ENCODE results near the gene PPARGC1A. TPM values are rescaled to one million over a fixed set of nuclear protein-coding genes. Genes with fewer than 3 reads are reported as not detected.

The PPARGC1A gene
- polyA plus RNA-seq (ENCODE audit: insufficient read length in 4 of 4): 10 to 100 TPM in 3 of 4 donors, 1 to 10 TPM in 1; 1.3 to 38.2 (median 28.0) TPM

DNA sequence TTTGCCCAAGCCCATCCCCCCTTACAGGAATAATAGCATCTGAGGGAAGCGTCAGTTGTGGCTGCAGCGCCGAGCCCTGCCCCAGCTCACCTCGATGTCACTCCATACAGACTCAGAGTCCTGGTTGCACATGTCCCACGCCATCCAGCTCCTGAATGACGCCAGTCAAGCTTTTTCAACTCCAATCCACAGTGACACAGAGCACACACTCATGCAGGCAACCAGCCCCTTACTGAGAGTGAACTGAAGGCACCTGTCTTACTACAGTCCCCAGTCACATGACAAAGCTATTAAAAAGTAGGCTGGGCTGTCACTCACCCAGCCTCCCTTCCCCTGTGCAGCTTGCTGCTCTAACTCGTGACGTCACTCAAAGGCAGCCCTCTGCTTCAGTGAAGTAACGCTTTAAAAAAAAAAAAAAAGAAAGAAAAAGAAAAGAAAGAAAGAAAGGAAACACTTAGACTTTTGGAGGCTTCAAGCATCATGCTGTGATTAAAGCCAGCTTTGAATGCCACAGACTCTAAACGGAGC, at the start of gene PPARGC1A:
Gene PPARGC1A (minus strand): TSS at position 234 of the 528 bp plus-strand sequence. CDS start 90 bp downstream, at position 144.
- DNase-seq (ENCODE audit: low read depth in 4 of 4, low spot score in 3 of 4): peak; percentile 61 to 78 (median 72)

- no peak for DNase-seq (ENCODE audit: low read depth in 4 of 4, low spot score in 3 of 4)
These were observed 48.9 kb upstream of the PPARGC1A start for GRCh38 chr4:23938796-23939195.

- DNase-seq (ENCODE audit: low read depth in 4 of 4, low spot score in 3 of 4): no peak
These were observed 47.3 kb upstream of the PPARGC1A start for GRCh38 chr4:23937173-23937572.

GRCh38 chr4:23934915-23935314, 45.1 kb upstream of the PPARGC1A start:
- DNase-seq (ENCODE audit: low read depth in 4 of 4, low spot score in 3 of 4): no peak

DNA sequence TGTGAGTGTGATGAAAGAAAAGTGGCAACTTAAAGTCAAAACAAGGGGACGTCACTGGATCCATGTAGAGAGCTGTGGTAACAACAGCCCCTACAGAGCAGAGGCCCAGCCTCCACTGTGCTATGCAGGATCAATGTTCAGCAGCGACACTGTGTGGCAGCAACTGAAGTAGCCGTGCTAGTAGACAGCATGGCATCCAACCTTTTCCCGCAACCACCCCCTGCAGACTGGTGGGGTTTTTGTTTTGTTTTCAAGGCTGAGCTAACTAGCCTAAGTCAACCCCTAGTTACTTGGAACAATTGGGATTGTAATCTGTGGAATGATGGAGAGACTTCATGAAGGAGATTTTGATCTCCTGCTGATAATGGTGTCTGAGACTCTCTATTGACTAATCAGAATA, 44.4 kb upstream of the PPARGC1A start:
- no peak for DNase-seq (ENCODE audit: low read depth in 4 of 4, low spot score in 3 of 4)

DNA sequence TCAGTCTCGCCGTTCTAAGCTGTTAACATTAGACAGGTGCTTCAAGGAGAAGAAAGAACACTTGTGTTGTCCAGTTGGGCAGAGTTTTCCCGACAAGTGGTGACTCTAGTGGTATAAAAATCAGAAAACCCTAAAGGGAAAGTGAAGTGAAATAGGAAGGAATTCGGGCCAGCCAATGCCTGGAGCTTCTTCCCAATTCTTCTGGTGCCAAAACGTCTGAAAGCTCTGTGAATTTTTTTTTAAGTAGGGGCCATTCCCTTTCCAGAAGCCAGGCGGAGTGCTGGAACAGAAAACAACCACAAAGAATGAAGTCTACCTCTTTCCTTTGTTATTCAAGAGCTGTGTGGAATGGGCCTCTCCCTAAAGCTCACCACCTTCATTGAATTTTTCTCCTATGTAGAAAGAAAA, 43.1 kb upstream of the PPARGC1A start:
- DNase-seq (ENCODE audit: low read depth in 4 of 4, low spot score in 3 of 4): no peak

DNA sequence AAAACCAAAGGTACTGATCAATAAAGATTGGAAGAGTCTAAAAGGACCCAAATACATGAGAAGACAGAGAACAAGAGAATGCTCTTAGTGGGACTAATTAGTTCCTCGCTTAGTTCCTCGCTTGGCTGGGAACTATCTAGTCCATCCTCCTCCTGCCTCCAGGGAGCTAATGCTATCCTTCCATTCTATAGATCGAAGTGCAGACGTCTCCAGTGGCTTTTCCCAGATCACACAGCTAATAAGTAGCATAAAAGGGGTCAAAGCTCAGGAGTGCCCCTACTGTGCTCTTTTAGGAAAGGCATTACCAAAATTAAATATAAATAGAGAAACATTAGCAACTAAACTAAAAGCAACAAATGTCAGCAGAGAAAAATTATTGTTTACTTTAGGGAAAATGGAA, 42.3 kb upstream of the PPARGC1A start:
- DNase-seq (ENCODE audit: low read depth in 4 of 4, low spot score in 3 of 4): no peak

DNA sequence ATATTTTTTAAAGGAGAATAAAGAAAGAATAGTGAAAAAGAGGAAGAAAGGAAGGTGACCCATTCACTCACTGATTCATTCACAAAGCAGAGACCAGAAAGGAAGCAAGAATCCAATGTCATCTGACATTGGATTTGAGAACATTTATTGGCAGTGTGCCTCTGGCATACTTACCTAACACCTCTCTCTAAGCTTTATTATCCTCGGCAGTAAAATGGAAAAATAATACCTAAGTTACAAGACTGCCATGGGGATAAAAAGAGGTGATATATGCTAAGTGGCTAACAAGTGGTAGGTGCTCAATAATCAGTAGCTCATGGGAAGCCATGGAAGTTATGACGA, 41.6 kb upstream of the PPARGC1A start:
- no peak for DNase-seq (ENCODE audit: low read depth in 4 of 4, low spot score in 3 of 4)

- DNase-seq (ENCODE audit: low read depth in 4 of 4, low spot score in 3 of 4): peak; percentile 20 to 52 (median 40)
These were observed 41.1 kb upstream of the PPARGC1A start for GRCh38 chr4:23930750-23931488.

- no peak for DNase-seq (ENCODE audit: low read depth in 4 of 4, low spot score in 3 of 4)
These were observed 39.4 kb upstream of the PPARGC1A start for GRCh38 chr4:23929248-23929647.

DNA sequence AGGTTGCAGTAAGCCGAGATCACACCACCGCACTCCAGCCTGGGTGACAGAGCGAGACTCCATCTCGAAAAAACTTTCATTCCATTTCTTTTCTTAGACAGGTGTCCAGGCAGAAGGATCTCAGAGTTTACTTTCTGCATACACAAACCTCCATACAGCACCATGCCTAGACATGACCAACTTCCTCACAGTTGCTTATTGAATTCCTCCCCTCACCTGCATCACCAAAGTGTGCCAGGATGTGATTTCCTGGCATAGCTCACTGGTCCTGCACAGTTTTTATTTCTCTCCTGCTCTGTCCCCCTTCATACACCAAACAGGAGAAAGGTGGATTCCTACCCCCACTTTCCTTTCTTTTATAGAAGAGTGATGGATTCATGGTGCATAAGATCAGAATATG, 34.7 kb upstream of the PPARGC1A start:
- DNase-seq (ENCODE audit: low read depth in 4 of 4, low spot score in 3 of 4): no peak

DNA sequence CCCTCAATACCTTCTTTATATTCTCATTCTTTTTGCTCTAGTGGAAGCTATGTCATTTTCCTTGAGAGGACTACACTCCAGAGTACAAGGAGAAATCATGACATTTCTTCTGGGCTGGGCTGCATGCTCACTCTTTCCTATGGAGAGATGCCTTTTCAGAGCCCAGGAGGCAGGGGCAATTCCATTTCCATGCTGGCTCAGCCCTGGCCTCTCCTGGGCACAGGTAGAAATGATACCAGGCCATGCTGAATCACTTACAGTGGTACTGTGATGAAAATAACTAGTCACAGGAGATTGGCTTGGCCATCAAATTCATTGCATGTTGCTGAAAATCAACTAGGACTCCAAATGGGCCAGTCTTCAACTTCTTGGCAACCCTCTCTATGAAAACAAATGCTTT, 34.0 kb upstream of the PPARGC1A start:
- DNase-seq (ENCODE audit: low read depth in 4 of 4, low spot score in 3 of 4): no peak

DNA sequence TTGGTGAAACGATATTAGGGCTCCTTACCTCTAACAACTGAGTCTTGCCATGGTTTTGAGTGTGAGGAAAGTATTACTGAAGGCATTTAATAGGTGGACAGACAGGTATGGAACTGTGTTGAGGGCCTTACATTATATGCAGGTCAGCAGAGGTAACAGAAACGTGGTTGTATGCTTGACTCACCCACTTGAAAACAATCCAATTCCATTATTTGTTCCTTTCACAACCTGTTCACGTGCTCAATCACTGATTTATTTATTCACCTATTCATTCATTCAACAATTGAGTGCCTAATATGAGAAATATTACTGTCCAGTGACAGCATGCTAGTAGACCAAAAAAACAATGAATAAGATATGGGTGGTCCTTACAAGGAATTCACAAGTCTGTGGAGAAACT, 33.3 kb upstream of the PPARGC1A start:
- no peak for DNase-seq (ENCODE audit: low read depth in 4 of 4, low spot score in 3 of 4)

- DNase-seq (ENCODE audit: low read depth in 4 of 4, low spot score in 3 of 4): no peak
These were observed 32.8 kb upstream of the PPARGC1A start for GRCh38 chr4:23922541-23923111.

DNA sequence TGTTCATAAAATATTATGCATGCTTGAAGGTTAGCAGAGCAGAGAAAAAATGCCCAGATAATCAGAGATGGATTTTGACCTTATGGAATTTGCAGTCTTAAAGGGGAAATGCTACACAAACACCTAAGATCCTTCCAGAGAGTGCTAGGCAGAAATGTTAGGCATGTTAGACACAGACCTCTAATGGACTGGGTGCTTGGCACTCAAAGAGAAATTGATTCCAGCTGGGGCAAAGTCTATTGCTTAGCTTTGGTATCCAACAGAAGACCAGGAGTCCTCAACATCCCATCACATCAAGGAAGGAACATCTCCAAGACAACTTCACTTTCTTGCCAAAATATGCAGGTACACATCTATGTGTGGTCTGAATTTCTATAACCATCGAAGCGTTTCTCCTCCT, 32.2 kb upstream of the PPARGC1A start:
- DNase-seq (ENCODE audit: low read depth in 4 of 4, low spot score in 3 of 4): no peak

DNA sequence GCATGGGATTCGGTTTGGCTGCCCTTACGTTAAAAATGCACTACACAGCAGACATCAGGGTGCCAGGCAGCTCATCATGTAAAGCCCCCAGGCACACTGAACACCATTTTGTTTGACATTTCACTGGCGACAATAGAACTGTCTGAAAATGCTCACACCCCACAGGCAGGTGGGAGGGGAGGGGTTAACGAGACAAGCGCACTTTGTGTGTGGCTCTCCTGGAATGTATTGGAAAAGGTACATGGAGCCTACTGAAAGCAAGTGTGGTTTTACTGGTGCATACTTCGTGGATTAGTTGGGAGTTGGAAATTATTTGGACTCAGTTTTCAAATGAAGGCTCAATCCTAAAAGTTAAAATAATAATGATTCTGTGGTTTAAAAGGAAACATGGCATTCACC, 31.6 kb upstream of the PPARGC1A start:
- no peak for DNase-seq (ENCODE audit: low read depth in 4 of 4, low spot score in 3 of 4)

- DNase-seq (ENCODE audit: low read depth in 4 of 4, low spot score in 3 of 4): no peak
These were observed 31.0 kb upstream of the PPARGC1A start for GRCh38 chr4:23920716-23921446.

- DNase-seq (ENCODE audit: low read depth in 4 of 4, low spot score in 3 of 4): no peak
These were observed 30.4 kb upstream of the PPARGC1A start for GRCh38 chr4:23920296-23920695.

- no peak for DNase-seq (ENCODE audit: low read depth in 4 of 4, low spot score in 3 of 4)
These were observed 26.4 kb upstream of the PPARGC1A start for GRCh38 chr4:23916282-23916681.

GRCh38 chr4:23915459-23916132, 25.7 kb upstream of the PPARGC1A start:
- DNase-seq (ENCODE audit: low read depth in 4 of 4, low spot score in 3 of 4): no peak

Data from left renal pelvis (tissue), 4 donors.